OCI-LY7 (cell line): Measurements from ENCODE around the gene CCDC187.

Source experiments
- CTCF ChIP-seq: fragments of 200-600 bp; sonication (generic); conservative IDR thresholded peaks from 2 replicates; pipeline ENCODE4 v1.5.1; 2014; ENCODE audit warnings: mild to moderate bottlenecking, antibody characterized with exemption, low read length, moderate library complexity, mixed read lengths
- EZH2phosphoT487 ChIP-seq: fragments of 200-600 bp; sonication (generic); IDR thresholded peaks from 2 replicates; pipeline ENCODE4 v1.6.1; 2018; ENCODE audit warnings: low read depth, borderline replicate concordance, mild to moderate bottlenecking, mixed run types, antibody characterized with exemption, low read length, moderate library complexity, mixed read lengths

GRCh38 chr9:136254381-136255165 lies 49.3 kb downstream of the CCDC187 start:
- TF ChIP-seq CTCF (no peak), EZH2phosphoT487 (no peak)
